Measurements from ENCODE around the gene SRRM3.
A peak's percentile ranks its signal among the peaks of the same experiment; 100 is the strongest.
"Not testable (repeated sequence)": the region's sequence is repeated elsewhere in the genome, so short reads cannot be mapped to it uniquely, and the experiment has no call there.

The SRRM3 gene

DNA sequence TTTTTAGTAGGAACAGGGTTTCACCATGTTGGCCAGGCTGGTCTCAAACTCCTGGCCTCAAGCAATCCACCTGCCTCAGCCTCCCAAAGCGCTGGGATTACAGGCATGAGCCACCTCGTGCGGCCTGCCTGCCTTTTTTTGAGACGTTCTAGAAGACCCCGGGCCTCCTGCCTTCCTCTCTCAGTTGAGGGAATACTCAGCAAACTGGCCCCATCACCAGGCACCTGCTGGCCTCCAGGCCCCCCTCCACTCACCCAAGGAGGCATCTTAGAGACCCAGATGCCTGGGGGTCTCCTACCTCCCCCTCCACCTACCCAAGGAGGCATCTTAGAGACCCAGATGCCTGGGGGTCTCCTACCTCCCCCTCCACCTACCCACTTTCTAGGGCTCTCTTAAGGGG lies 91.2 kb downstream of the SRRM3 start:
- not testable (repeated sequence) for DNase-seq

GRCh38 chr7:76293407-76293901 lies 91.8 kb downstream of the SRRM3 start:
- DNase-seq, result no peak

- DNase-seq, result peak; percentile 89 to 93 (median 91)
Measured at GRCh38 chr7:76294344-76295024, 92.8 kb downstream of the SRRM3 start.

- DNase-seq, result peak in 1 of 3 donors; percentile 19
Measured at GRCh38 chr7:76296743-76297740, 95.3 kb downstream of the SRRM3 start.

DNA sequence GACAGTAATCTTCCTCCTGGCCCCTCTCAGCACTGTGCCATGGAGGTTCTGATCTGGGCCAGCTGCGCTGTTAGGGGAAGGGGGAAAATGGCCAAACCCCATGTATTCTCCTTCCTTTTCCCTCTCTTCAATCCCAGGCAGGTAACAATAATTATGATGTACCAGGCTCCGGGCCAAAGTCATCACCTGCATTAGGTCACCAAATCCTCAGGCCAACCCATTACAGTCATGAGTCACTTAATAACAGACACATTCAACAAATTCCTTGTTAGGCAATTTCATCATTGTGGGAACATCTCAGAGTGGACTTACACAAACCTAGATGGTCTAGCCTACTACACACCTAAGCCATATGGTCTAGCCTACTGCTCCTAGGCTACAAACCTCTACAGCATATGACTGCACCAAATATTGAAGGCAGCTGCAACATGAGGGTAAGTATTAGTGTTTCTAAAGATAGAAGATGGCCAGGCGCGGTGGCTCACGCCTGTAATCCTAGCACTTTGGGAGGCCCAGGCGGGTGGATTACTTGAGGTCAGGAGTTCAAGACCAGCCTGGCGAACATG lies 98.6 kb downstream of the SRRM3 start:
- peak in 1 of 3 donors; percentile 25 for DNase-seq

GRCh38 chr7:76301000-76301399 lies 99.3 kb downstream of the SRRM3 start:
- no peak for DNase-seq

GRCh38 chr7:76302347-76303201 lies 100.9 kb downstream of the SRRM3 start, which contains the start of gene HSPB1:
Gene HSPB1, plus strand, starts transcription at chr7:76302673. Its CDS starts 40 bp downstream, at chr7:76302713.
- peak; percentile 80 to 91 (median 83) for DNase-seq

DNA sequence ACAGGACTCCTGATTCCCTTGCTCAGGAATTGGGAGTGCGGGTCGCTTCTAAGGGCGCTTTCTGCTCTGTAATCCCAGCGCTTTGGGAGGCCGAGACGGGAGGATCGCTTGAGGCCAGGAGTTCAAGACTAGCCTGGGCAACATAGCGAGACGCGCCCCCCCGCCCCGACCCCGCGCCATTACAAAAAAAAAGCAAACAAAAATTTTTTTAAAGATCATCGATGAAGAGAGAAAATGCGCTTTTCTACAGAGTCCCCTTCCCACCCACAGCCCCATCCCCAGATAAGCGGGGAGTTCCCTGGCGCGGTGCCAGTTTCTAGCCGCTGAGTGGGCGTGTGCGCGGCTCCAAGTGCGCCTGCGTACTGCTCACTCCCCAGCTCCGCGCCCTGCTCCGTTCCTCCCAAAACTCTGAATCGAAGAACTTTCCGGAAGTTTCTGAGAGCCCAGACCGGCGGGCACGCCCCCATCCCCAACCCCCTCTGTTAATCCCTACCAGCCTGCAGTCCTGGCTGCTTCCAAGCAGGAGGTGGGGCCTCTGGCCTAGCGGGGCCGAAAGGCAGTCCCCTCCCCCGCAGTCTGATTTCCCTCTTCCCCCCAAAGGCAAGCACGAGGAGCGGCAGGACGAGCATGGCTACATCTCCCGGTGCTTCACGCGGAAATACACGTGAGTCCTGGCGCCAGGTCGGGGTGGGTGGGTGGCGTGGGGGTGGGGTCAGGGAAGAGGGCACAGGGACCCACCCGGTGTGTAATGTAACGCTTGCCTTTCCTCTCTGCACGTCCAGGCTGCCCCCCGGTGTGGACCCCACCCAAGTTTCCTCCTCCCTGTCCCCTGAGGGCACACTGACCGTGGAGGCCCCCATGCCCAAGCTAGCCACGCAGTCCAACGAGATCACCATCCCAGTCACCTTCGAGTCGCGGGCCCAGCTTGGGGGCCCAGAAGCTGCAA lies 101.8 kb downstream of the SRRM3 start:
- DNase-seq, result peak; percentile 91 to 93 (median 92)

DNA sequence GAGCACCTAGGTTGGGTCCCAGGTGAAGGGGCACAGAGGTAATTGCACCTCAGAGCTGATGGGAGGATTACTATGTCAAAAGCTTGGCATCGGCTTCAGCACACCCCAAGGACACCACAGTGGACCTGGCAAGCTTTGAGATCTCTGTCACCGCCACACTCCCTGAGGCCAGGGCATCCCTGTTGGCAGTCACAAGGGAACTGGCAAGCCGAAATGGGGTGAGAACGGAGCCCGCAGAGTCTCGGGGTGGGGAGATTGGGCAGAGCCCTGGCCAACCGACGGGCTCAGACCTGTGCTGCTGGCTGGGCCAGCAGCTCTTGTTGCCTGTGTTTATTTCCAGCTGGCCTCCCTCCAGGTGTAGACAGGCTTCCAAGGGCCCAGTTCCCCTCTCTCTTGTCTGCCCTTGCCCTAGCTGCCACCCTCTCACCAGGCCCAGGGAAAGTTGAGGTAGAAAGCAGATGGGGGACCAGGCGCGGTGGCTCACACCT lies 103.2 kb downstream of the SRRM3 start:
- no peak for DNase-seq

DNA sequence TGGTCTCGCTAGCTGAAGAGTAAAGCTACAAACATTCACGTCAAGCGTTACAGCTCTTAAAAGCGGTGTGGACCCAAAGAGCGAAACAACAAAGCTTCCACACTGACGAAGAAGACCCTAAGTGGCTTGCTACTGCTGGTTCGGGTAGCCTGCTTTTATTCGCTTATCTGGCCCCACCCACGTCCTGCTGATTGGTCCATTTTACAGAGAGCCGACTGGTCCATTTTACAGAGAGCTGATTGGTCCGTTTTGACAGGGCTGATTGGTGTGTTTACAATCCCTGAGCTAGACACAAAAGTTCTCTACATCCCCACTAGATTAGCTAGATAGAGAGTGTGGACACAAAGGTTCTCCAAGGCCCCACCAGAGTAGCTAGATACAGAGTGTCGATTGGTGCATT lies 107.2 kb downstream of the SRRM3 start:
- DNase-seq, result not testable (repeated sequence)

- not testable (repeated sequence) for DNase-seq
Measured at GRCh38 chr7:76309341-76310101, 107.8 kb downstream of the SRRM3 start.

DNA sequence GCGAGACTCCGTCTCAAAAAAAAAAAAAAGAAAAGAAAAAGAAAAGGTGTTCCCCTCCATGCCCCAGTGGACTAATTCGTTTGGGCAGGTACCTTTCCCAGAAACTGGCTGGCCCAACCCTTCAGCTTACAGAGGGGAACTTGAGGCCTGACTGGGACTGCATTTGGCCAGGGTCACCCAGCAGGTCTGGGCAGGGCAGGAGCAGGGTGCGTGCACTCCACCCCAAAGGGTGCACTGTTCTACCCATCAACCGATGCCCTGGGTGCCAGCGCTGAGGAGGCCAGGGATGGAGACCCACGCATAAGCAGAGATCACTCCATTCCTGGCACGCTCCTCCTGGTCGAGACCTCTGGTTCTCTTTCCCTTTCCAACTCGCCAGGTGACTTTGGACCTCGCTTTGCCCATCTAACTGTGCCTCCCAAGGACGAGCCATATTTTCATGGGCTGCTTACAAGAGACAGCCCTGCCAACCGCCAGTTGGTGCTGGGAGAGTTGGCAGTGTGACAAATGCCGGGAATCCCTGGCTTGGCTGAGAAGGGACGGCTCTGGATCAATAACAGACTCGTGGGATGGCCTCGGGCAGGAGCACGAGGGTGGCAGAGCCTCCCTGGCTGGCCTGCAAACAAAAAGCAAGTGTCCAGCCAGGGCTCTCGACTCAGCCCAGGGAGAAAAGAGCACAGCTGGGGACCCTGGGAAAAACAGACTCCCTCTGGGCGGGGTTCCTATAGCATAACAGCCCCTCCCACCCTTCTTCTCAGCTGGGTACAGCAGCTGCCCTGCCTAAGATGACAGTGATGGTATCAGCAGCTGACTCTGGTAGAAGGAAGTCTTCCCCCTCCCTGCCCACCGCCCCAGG lies 108.6 kb downstream of the SRRM3 start:
- DNase-seq, result no peak

GRCh38 chr7:76311838-76312237 lies 110.1 kb downstream of the SRRM3 start:
- DNase-seq, result not testable (repeated sequence)

DNA sequence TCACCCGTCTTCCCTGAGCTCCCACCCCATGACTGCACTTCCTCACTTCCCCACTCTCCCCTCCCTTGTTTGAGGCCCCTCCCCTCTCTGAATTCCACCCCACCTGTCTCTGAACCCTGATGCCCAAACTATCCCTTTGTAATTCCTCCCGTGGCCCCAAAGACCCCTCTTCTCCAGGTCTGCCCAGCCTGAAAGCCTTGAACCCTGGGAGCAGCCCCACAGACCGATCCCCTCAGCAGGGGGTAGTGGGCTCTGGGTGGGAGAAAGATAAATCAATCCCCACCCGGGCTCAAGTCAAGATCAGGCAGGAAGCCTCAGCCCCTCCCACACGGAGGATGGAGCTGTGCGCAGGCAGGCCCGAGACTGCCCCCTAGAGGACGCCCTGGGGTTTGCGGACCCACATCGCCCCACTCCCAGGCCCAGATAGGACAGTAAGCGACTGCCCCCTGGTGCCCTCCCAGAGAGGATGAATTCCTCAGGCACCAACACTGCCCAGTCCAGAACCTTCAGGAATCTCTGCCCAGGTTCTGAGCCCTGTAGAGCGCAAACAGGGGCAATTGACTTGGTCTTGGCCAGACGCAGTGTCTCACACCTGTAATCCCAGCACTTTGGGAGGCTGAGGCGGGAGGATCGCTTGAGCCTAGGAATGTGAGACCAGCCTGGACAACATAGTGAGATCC lies 112.5 kb downstream of the SRRM3 start:
- DNase-seq, result peak; percentile 94 to 97 (median 97)

DNA sequence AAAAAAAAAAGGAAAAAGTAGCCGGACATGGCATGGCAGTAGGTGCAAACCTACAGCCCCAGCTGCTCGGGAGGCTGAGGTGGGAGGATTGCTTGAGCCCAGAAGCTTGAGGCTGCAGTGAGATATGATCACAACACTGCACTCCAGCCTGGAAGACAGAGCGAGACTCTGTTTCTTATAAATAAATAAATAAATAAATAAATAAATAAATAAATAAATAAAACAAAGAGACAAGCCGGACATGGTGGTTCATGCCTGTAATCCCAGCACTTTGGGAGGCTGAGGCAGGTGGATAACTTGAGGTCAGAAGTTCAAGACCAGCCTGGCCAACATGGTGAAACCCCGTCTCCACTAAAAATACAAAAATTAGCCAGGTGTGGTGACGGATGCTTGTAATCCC lies 113.0 kb downstream of the SRRM3 start:
- not testable (repeated sequence) for DNase-seq

DNA sequence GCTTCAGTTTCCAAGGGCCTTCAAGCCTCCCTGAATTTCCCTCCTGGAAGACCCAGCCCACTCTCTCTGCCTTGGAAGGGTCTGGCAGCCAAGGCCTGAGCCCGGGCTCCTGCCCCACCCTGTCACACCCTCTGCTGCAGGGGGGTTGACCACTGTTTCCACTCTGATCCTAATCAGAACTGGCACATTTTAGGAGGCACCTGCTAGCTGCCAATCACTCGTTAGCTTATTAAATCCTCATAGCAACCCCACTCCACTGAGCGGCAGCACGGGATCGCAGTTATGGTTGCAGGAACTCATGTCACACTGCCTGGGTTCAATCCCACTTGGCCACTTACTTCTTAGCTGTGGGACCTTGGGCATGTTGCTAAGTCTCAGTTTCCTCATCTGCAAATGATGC lies 113.7 kb downstream of the SRRM3 start:
- peak; percentile 41 to 48 (median 46) for DNase-seq

GRCh38 chr7:76316984-76317781 lies 115.5 kb downstream of the SRRM3 start:
- DNase-seq, result no peak
